B cell (primary cell): Measurements from ENCODE around the gene AASDHPPT. TPM values are rescaled to one million over a fixed set of nuclear protein-coding genes. Genes with fewer than 3 reads are reported as not detected.

Source experiments
- ATAC-seq: fragments of 200-7000 bp; cut with Tn5 transposase; one replicate; pipeline ENCODE4 v1.10.0; 2021; ENCODE audit warnings: low read depth, mild to moderate bottlenecking, moderate number of reproducible peaks, moderate library complexity
- CTCF ChIA-PET: fragments of 350-600 bp; sonication (Branson Sonifier 250); formaldehyde crosslinking; loops from one replicate; lab custom pipeline; 2021; ENCODE audit warnings: antibody characterized with exemption, inconsistent platforms; lab: Charles Lee
- POLR2A ChIA-PET: fragments of 350-600 bp; sonication (Branson Sonifier 250); formaldehyde crosslinking; loops from one replicate; lab custom pipeline; 2021; ENCODE audit warnings: antibody characterized with exemption; lab: Charles Lee
- DNase-seq: peaks from one replicate; pipeline ENCODE4 v3.0.0; 2013
- H2AFZ ChIP-seq: 2 replicates; pipeline ENCODE4 v1.6.1; 2012; ENCODE audit warnings: mild to moderate bottlenecking, low read depth, low read length; ENCODE audit not compliant: insufficient read depth, poor library complexity, severe bottlenecking
- H3K27ac ChIP-seq, 2 donors: 1 replicate in 1 of 2; 2 replicates in 1 of 2; pipeline ENCODE4 v1.5.1; 2012 to 2013; ENCODE audit warnings: low read length in 2 of 2, mild to moderate bottlenecking in 2 of 2, moderate library complexity in 1 of 2
- H3K27me3 ChIP-seq, 4 experiments: fragments of 200-600 bp in 1 of 4; sonication (generic) in 1 of 4; replicated peaks in 1 of 4; 1 replicate in 2 of 4; 2 replicates in 2 of 4; pipeline versions ENCODE4 v1.6.1 to v1.7.0; 2013 to 2016; ENCODE audit warnings: low read length in 3 of 4, mild to moderate bottlenecking in 2 of 4, mixed read lengths in 1 of 4, moderate library complexity in 1 of 4; ENCODE audit not compliant: insufficient read depth in 4 of 4, control insufficient read depth in 3 of 4; ENCODE audit errors: control extremely low read depth in 1 of 4
- H3K36me3 ChIP-seq, 2 experiments: replicated peaks in 1 of 2; 1 replicate in 1 of 2; 2 replicates in 1 of 2; pipeline versions ENCODE4 v1.6.1 to v1.7.1; 2013; ENCODE audit warnings: low read length in 1 of 2; ENCODE audit not compliant: insufficient read depth in 2 of 2, control insufficient read depth in 1 of 2; ENCODE audit errors: control extremely low read depth in 1 of 2, extremely low read depth in 1 of 2
- H3K4me1 ChIP-seq, 2 donors: fragments of 200-600 bp in 1 of 2; sonication (generic) in 1 of 2; 1 replicate in 1 of 2; 2 replicates in 1 of 2; pipeline versions ENCODE4 v1.5.1 to v1.6.1; 2013 to 2017; ENCODE audit warnings: low read length in 2 of 2; ENCODE audit not compliant: control insufficient read depth in 2 of 2, insufficient read depth in 2 of 2
- H3K4me2 ChIP-seq: replicated peaks from 2 replicates; pipeline ENCODE3; 2012; ENCODE audit warnings: mild to moderate bottlenecking, low read depth, low read length; ENCODE audit not compliant: poor library complexity, severe bottlenecking
- H3K4me3 ChIP-seq, 5 experiments: fragments of 200-600 bp in 1 of 5; sonication (generic) in 1 of 5; 1 replicate in 3 of 5; 2 replicates in 2 of 5; pipeline versions ENCODE4 v1.5.1 to v1.7.0; 2011 to 2016; ENCODE audit warnings: low read length in 4 of 5, mild to moderate bottlenecking in 4 of 5, low read depth in 2 of 5, control low read depth in 1 of 5, moderate library complexity in 1 of 5; ENCODE audit not compliant: insufficient read depth in 1 of 5; ENCODE audit errors: control extremely low read depth in 1 of 5, extremely low read depth in 1 of 5
- H3K79me2 ChIP-seq: fragments of 200-600 bp; sonication (generic); one replicate; pipeline ENCODE4 v1.6.0; 2016; ENCODE audit warnings: low read length; ENCODE audit not compliant: control insufficient read depth, insufficient read depth
- H3K9ac ChIP-seq: fragments of 200-600 bp; sonication (generic); 2 replicates; pipeline ENCODE4 v1.6.1; 2017; ENCODE audit warnings: mild to moderate bottlenecking, low read length, moderate library complexity
- H3K9me3 ChIP-seq, 3 donors: one replicate each; pipeline versions ENCODE4 v1.6.1 to v1.7.1; 2013; ENCODE audit warnings: low read length in 2 of 3; ENCODE audit not compliant: control insufficient read depth in 2 of 3, insufficient read depth in 1 of 3; ENCODE audit errors: control extremely low read depth in 1 of 3
- H4K20me1 ChIP-seq: 2 replicates; pipeline ENCODE4 v1.6.0; 2012; ENCODE audit warnings: mild to moderate bottlenecking, low read length; ENCODE audit not compliant: insufficient read depth, control insufficient read depth, poor library complexity, severe bottlenecking
- H3K27ac Mint-ChIP-seq: one replicate; pipeline ENCODE4 v1.8.0; 2021; ENCODE audit warnings: mixed read lengths
- H3K27me3 Mint-ChIP-seq: one replicate; pipeline ENCODE4 v1.8.0; 2021; ENCODE audit warnings: mixed read lengths
- H3K4me1 Mint-ChIP-seq: one replicate; pipeline ENCODE4 v1.8.0; 2021; ENCODE audit warnings: mixed read lengths
- H3K4me3 Mint-ChIP-seq: one replicate; pipeline ENCODE4 v1.8.0; 2021; ENCODE audit warnings: mixed read lengths
- H3K9me3 Mint-ChIP-seq: one replicate; pipeline ENCODE4 v1.8.0; 2022; ENCODE audit warnings: mixed read lengths; ENCODE audit not compliant: insufficient read depth
- EZH2 ChIP-seq: IDR thresholded peaks from 2 replicates; pipeline ENCODE4 v1.6.1; 2012; ENCODE audit warnings: borderline replicate concordance, low read depth, mild to moderate bottlenecking, moderate library complexity, low read length; ENCODE audit not compliant: insufficient read depth, poor library complexity, severe bottlenecking
- WGBS: methylation state at CpG from one replicate; pipeline ENCODE4 v1.1.5; 2013; ENCODE audit warnings: missing lambda C conversion rate; ENCODE audit not compliant: insufficient coverage; 5-methylcytosine and 5-hydroxymethylcytosine counted together
- intact Hi-C: fragments of 100-400 bp; cut with micrococcal nuclease; formaldehyde crosslinking; loops from one replicate; pipeline ENCODE4 v1.10.0; 2022
- polyA plus RNA-seq: library from polyadenylated mRNA; depleted of rRNA; stranded (reverse); fragments of >200 nt; gene quantifications from 2 replicates; pipeline ENCODE4 v1.2.3, GENCODE V29; 2012
- total RNA-seq, 2 donors: library from RNA; stranded (reverse); fragments of 120-200 nt in 1 of 2; gene quantifications; 1 replicate in 1 of 2; 2 replicates in 1 of 2; pipeline versions ENCODE4 v1.2.3 to v1.2.4, GENCODE V29; 2013 to 2022
- TF ChIP-seq, protein P1 (sequence below): fragments of 200-600 bp; IDR thresholded peaks from one replicate; pipeline ENCODE4 v1.8.0; 2022; ENCODE audit warnings: antibody characterized with exemption, mild to moderate bottlenecking

AASDHPPT gene
- total and polyA plus RNA-seq, 2 donors (not counting 1 experiment from before 2014, with no cell fraction given) = 12.6 to 25.5 TPM

DNA sequence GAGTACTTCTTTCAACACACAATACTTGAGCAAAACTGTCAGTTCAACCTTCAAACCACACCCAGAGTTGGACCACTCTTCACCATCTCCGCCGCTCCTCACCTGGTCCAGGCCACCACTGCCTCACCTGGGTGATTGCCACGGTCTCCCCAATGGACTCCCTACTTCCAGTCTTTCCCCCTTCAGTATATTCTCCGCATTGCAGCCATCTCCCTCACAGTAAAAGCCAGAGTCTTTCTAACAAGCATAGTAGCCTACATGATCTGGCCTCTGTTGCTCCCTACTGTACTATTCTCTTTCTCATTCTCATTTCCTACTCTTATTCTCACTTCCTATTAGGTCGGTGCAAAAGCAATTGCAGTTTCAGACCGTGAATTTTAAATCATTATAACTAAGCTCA lies 28.5 kb downstream of the AASDHPPT start:
- intact Hi-C loops = no loop called here

DNA sequence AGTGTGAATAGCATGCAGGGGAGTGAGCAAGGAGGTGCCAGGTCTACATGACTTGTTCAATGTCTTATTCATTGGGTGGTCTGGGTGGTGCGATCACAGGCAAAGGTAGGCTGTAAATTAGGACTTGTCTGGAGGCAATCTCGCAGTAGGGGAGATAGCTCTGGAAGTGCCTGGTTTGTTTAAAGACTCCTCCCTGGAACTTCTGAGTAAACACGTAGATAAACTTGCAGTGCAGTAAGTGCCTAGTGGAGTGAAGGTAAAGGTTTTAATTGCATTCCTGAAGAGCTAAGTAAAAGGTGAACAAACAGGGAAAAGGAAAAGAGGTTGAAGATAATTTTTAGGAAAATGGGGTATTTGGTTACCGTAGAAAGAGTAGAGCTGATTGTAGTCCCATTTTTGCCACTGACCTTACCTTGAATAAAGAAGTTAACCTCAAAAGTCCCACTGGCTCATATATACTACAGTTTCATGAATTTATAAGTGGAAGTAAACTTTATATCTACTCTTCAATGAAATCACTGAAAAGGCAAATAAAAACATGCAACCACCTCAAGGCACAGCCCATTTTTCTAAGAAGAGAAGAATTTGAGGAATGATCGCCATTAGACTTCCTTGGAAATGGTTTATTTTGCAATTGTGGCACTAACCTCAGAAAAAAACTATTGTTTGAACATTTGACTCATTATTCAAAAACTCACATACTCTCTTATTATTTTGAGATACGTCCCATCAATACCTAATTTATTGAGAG lies 44.3 kb downstream of the AASDHPPT start:
- no peak overlapping the region for H3K27ac Mint-ChIP-seq
- Histone ChIP-seq H2AFZ (no peak overlapping the region), H3K27me3 (peaks cover 0 to 4% (median 0%) of the 10 kb centered on the region in 4 experiments), H3K4me3 (no peak overlapping the region), H3K4me2 (no peak overlapping the region), H3K9ac (no peak overlapping the region), H3K27ac (no peak overlapping the region), H3K9me3 (no peaks in the 10 kb centered on the region), H4K20me1 (no peaks in the 10 kb centered on the region), H3K79me2 (no peaks in the 10 kb centered on the region), H3K4me1 (no peaks in the 10 kb centered on the region), H3K36me3 (no peaks in the 10 kb centered on the region)
- no peak overlapping the region for H3K4me3 Mint-ChIP-seq
- H3K9me3 Mint-ChIP-seq = no peaks in the 10 kb centered on the region
- POLR2A ChIA-PET = no interaction called here
- intact Hi-C loops = no loop called here
- CTCF ChIA-PET = no interaction called here
- H3K27me3 Mint-ChIP-seq = peaks cover 9% of the 10 kb centered on the region
- no peaks in the 10 kb centered on the region for H3K4me1 Mint-ChIP-seq
- DNase-seq (no peak), ATAC-seq (no peak)
- 74% methylated on average over 3 of the region's 6 CpGs for WGBS
- TF ChIP-seq EZH2 = no peak
- TF ChIP-seq, protein P1, sequence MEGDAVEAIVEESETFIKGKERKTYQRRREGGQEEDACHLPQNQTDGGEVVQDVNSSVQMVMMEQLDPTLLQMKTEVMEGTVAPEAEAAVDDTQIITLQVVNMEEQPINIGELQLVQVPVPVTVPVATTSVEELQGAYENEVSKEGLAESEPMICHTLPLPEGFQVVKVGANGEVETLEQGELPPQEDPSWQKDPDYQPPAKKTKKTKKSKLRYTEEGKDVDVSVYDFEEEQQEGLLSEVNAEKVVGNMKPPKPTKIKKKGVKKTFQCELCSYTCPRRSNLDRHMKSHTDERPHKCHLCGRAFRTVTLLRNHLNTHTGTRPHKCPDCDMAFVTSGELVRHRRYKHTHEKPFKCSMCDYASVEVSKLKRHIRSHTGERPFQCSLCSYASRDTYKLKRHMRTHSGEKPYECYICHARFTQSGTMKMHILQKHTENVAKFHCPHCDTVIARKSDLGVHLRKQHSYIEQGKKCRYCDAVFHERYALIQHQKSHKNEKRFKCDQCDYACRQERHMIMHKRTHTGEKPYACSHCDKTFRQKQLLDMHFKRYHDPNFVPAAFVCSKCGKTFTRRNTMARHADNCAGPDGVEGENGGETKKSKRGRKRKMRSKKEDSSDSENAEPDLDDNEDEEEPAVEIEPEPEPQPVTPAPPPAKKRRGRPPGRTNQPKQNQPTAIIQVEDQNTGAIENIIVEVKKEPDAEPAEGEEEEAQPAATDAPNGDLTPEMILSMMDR = no peak

More for the DNA sequence above, 28.5 kb downstream of the AASDHPPT start:
- Histone ChIP-seq H3K9ac (no peak overlapping the region), H3K9me3 (no peaks in the 10 kb centered on the region), H3K36me3 (no peaks in the 10 kb centered on the region), H3K4me2 (no peak overlapping the region), H3K4me3 (no peak overlapping the region), H3K27me3 (no peaks in the 10 kb centered on the region), H2AFZ (no peak overlapping the region), H4K20me1 (no peaks in the 10 kb centered on the region), H3K4me1 (no peaks in the 10 kb centered on the region), H3K79me2 (no peaks in the 10 kb centered on the region), H3K27ac (no peak overlapping the region)
- ChIA-PET CTCF (no interaction called here), POLR2A (no interaction called here)
- Mint-ChIP-seq H3K27me3 (peaks cover 9% of the 10 kb centered on the region), H3K9me3 (no peaks in the 10 kb centered on the region), H3K4me3 (no peak overlapping the region), H3K4me1 (no peaks in the 10 kb centered on the region), H3K27ac (no peak overlapping the region)
- DNase-seq = no peak
- no peak for ATAC-seq
- WGBS = 82% methylated on average over 5 of the region's 6 CpGs
- TF ChIP-seq, protein P1 = no peak
- no peak for TF ChIP-seq EZH2
